GM13976 (cell line): ENCODE data around the gene SLC17A2.

ENCODE experiments used
- DNase-seq: peaks from one replicate; pipeline ENCODE4 v3.0.0; 2012; ENCODE audit warnings: low spot score
- CTCF ChIP-seq: IDR thresholded peaks from 2 replicates; pipeline ENCODE4 v1.5.1; 2012; ENCODE audit warnings: borderline replicate concordance, mild to moderate bottlenecking; ENCODE audit not compliant: insufficient read depth; ENCODE audit errors: extremely low read depth, missing control alignments, control extremely low read depth
- in situ Hi-C: fragments of 300-500 bp; cut with MboI; formaldehyde crosslinking; loops from one replicate; pipeline ENCODE4 v1.12.0; 2022; ENCODE audit warnings: low sequenced_read_pairs, mixed read lengths, inconsistent platforms; ENCODE audit not compliant: unreplicated experiment

SLC17A2 gene

GRCh38 chr6:25899580-25900408 lies 30.7 kb downstream of the SLC17A2 start:
- TF ChIP-seq CTCF, result no peak
- in situ Hi-C loops, result no loop called here
- no peak for DNase-seq

GRCh38 chr6:25899123-25899522 lies 31.4 kb downstream of the SLC17A2 start:
- DNase-seq, result no peak
- TF ChIP-seq CTCF, result no peak
- in situ Hi-C loops, result no loop called here

GRCh38 chr6:25898289-25898977 lies 32.1 kb downstream of the SLC17A2 start:
- in situ Hi-C loops, result no loop called here
- no peak for DNase-seq
- TF ChIP-seq CTCF, result no peak

- no peak for TF ChIP-seq CTCF
- no peak for DNase-seq
- in situ Hi-C loops, result no loop called here
Measured at GRCh38 chr6:25896252-25896651, 34.2 kb downstream of the SLC17A2 start.

GRCh38 chr6:25895771-25896170 lies 34.7 kb downstream of the SLC17A2 start:
- no peak for TF ChIP-seq CTCF
- DNase-seq, result no peak
- in situ Hi-C loops, result no loop called here

GRCh38 chr6:25893778-25894177 lies 36.7 kb downstream of the SLC17A2 start:
- TF ChIP-seq CTCF, result no peak
- DNase-seq, result no peak
- in situ Hi-C loops, result no loop called here
